IMR-90 (cell line): ENCODE measurements around the gene GPX4.

Experiments
- BHLHE40 ChIP-seq: fragments of 150-350 bp; IDR thresholded peaks from 2 replicates; pipeline ENCODE4 v1.6.1; 2016; ENCODE audit warnings: mild to moderate bottlenecking, low read depth, low read length
- MAFK ChIP-seq: IDR thresholded peaks from 2 replicates; pipeline ENCODE4 v1.6.1; 2012; ENCODE audit warnings: low read depth, low read length, improper control_type of control experiment
- MAZ ChIP-seq: IDR thresholded peaks from 2 replicates; pipeline ENCODE4 v1.6.1; 2012; ENCODE audit warnings: low read depth, mild to moderate bottlenecking, low read length, improper control_type of control experiment, moderate library complexity, borderline replicate concordance
- MXI1 ChIP-seq: IDR thresholded peaks from 2 replicates; pipeline ENCODE4 v1.6.1; 2012; ENCODE audit warnings: low read depth, mild to moderate bottlenecking, low read length, moderate library complexity, borderline replicate concordance
- POLR2A ChIP-seq: IDR thresholded peaks from 2 replicates; pipeline ENCODE4 v1.6.1; 2012; ENCODE audit warnings: mild to moderate bottlenecking, low read depth, low read length
- RAD21 ChIP-seq: IDR thresholded peaks from 2 replicates; pipeline ENCODE4 v1.6.1; 2012; ENCODE audit warnings: low read length, improper control_type of control experiment
- RCOR1 ChIP-seq: IDR thresholded peaks from 2 replicates; pipeline ENCODE4 v1.6.1; 2012; ENCODE audit warnings: mild to moderate bottlenecking, low read length, improper control_type of control experiment; ENCODE audit not compliant: insufficient replicate concordance
- RFX5 ChIP-seq: IDR thresholded peaks from 2 replicates; pipeline ENCODE4 v1.8.0; 2012; ENCODE audit warnings: low read depth, mild to moderate bottlenecking, low read length, moderate library complexity
- SMC3 ChIP-seq: fragments of 150-350 bp; IDR thresholded peaks from 2 replicates; pipeline ENCODE4 v1.6.1; 2016; ENCODE audit warnings: low read depth, mild to moderate bottlenecking, antibody characterized with exemption, low read length, moderate library complexity
- TF ChIP-seq, protein P1 (sequence below): conservative IDR thresholded peaks from 2 replicates; pipeline ENCODE4 v1.5.1; 2012; ENCODE audit warnings: mild to moderate bottlenecking, low read depth, low read length, improper control_type of control experiment
- TF ChIP-seq, protein P2 (sequence below): fragments of 150-350 bp; IDR thresholded peaks from 2 replicates; pipeline ENCODE4 v1.6.1; 2016; ENCODE audit warnings: low read depth, mild to moderate bottlenecking, low read length, moderate library complexity, borderline replicate concordance
- TF ChIP-seq, protein P3 (sequence below): fragments of 150-350 bp; IDR thresholded peaks from 2 replicates; pipeline ENCODE4 v1.6.1; 2017; ENCODE audit warnings: mild to moderate bottlenecking, antibody characterized with exemption, low read length, low read depth

DNA sequence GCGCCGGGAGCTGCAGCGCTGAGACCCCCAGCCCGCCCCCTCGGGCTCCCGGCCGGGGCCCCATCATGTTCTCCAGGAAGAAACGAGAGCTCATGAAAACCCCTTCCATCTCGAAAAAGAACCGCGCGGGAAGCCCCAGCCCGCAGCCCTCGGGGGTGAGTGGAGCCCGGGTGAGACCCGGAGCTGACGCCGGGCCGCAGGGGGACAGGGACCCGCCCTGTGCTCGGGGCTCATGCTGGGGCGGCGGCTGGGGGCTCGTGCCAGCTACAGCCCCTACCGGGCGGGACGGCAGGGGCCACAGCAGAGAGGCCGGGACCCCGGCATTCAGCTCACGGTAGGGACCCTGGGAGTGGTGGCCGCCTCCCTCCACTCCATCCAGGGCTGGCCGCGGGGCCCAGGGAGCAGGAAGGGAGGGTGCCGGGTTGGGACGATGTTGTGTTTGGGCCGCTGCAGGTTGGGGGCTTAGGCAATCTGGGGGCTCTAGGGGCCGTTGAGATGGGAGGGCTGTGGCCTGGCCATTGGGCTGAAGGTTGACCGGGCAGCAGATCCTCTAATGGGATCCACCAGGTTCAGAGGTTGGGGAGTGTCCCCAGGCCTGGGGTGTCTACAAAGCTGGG is 36.3 kb upstream of the GPX4 start:
- TF ChIP-seq, protein P1, sequence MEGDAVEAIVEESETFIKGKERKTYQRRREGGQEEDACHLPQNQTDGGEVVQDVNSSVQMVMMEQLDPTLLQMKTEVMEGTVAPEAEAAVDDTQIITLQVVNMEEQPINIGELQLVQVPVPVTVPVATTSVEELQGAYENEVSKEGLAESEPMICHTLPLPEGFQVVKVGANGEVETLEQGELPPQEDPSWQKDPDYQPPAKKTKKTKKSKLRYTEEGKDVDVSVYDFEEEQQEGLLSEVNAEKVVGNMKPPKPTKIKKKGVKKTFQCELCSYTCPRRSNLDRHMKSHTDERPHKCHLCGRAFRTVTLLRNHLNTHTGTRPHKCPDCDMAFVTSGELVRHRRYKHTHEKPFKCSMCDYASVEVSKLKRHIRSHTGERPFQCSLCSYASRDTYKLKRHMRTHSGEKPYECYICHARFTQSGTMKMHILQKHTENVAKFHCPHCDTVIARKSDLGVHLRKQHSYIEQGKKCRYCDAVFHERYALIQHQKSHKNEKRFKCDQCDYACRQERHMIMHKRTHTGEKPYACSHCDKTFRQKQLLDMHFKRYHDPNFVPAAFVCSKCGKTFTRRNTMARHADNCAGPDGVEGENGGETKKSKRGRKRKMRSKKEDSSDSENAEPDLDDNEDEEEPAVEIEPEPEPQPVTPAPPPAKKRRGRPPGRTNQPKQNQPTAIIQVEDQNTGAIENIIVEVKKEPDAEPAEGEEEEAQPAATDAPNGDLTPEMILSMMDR: no peak
- TF ChIP-seq POLR2A: no peak
- no peak for TF ChIP-seq MAZ
- TF ChIP-seq, protein P2, sequence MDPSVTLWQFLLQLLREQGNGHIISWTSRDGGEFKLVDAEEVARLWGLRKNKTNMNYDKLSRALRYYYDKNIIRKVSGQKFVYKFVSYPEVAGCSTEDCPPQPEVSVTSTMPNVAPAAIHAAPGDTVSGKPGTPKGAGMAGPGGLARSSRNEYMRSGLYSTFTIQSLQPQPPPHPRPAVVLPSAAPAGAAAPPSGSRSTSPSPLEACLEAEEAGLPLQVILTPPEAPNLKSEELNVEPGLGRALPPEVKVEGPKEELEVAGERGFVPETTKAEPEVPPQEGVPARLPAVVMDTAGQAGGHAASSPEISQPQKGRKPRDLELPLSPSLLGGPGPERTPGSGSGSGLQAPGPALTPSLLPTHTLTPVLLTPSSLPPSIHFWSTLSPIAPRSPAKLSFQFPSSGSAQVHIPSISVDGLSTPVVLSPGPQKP: no peak
- no peak for TF ChIP-seq BHLHE40
- no peak for TF ChIP-seq MAFK
- no peak for TF ChIP-seq RAD21
- no peak for TF ChIP-seq MXI1
- no peak for TF ChIP-seq RFX5
- TF ChIP-seq, protein P3, sequence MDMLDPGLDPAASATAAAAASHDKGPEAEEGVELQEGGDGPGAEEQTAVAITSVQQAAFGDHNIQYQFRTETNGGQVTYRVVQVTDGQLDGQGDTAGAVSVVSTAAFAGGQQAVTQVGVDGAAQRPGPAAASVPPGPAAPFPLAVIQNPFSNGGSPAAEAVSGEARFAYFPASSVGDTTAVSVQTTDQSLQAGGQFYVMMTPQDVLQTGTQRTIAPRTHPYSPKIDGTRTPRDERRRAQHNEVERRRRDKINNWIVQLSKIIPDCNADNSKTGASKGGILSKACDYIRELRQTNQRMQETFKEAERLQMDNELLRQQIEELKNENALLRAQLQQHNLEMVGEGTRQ: no peak
- TF ChIP-seq SMC3: no peak
- no peak for TF ChIP-seq RCOR1
